HepG2 (cell line): ENCODE results near the gene TBC1D14.

ENCODE experiments used
- ATF1 ChIP-seq: IDR thresholded peaks from 2 replicates; pipeline ENCODE4 v1.6.1; 2016; ENCODE audit warnings: mild to moderate bottlenecking, control low read depth
- CHD4 ChIP-seq: fragments of 200-600 bp; sonication (generic); IDR thresholded peaks from 2 replicates; pipeline ENCODE4 v1.7.0; 2017; ENCODE audit warnings: mild to moderate bottlenecking, low read length, borderline replicate concordance
- DNMT1 ChIP-seq: sonication (generic); formaldehyde crosslinking; IDR thresholded peaks from 2 replicates; pipeline ENCODE4 v1.5.1; 2020; ENCODE audit warnings: mild to moderate bottlenecking, missing genetic modification reagents
- MED13 ChIP-seq: sonication (generic); formaldehyde crosslinking; IDR thresholded peaks from 2 replicates; pipeline ENCODE4 v1.5.0; 2020; ENCODE audit warnings: missing genetic modification reagents
- POLR2AphosphoS5 ChIP-seq: IDR thresholded peaks from 2 replicates; pipeline ENCODE4 v1.6.1; 2012; ENCODE audit warnings: low read depth, low read length
- TBL1XR1 ChIP-seq: fragments of 150-350 bp; IDR thresholded peaks from 2 replicates; pipeline ENCODE4 v1.6.1; 2014; ENCODE audit warnings: borderline replicate concordance, low read length; ENCODE audit not compliant: partially characterized antibody
- ZBTB1 ChIP-seq: sonication (generic); formaldehyde crosslinking; IDR thresholded peaks from 2 replicates; pipeline ENCODE4 v1.4.0; 2020; ENCODE audit warnings: missing genetic modification reagents, borderline replicate concordance
- ZFP36 ChIP-seq: fragments of 150-350 bp; IDR thresholded peaks from 2 replicates; pipeline ENCODE4 v1.6.1; 2018; ENCODE audit warnings: borderline replicate concordance, low read length, low read depth; ENCODE audit not compliant: partially characterized antibody
- ZNF639 ChIP-seq: conservative IDR thresholded peaks from 2 replicates; pipeline ENCODE4 v1.6.1; 2018; ENCODE audit warnings: missing genetic modification reagents
- ZNF709 ChIP-seq: sonication (generic); formaldehyde crosslinking; IDR thresholded peaks from 2 replicates; pipeline ENCODE4 v1.5.0; 2020; ENCODE audit warnings: mild to moderate bottlenecking, missing genetic modification reagents

- no peak for TF ChIP-seq POLR2AphosphoS5
- no peak for TF ChIP-seq TBL1XR1
- no peak for TF ChIP-seq ATF1 (CRISPR knock-in tag)
- no peak for TF ChIP-seq CHD4
- TF ChIP-seq ZNF709 (CRISPR knock-in tag), result no peak
- TF ChIP-seq ZBTB1 (CRISPR knock-in tag), result no peak
- TF ChIP-seq ZFP36, result no peak
- TF ChIP-seq DNMT1 (CRISPR knock-in tag), result no peak
- no peak for TF ChIP-seq ZNF639
- no peak for TF ChIP-seq MED13 (CRISPR knock-in tag)
Measured at GRCh38 chr4:6907658-6908191, 1.9 kb upstream of the TBC1D14 start.
